Measurements from ENCODE around the gene SLC30A2. TPM values are rescaled to one million over a fixed set of nuclear protein-coding genes. Genes with fewer than 3 reads are reported as not detected.

The SLC30A2 gene
- total and polyA plus RNA-seq, 9 of the 15 experiments (the other 6 are each of a cell fraction or from before 2014, with no cell fraction given): 0.01 to 0.18 (median 0.06) TPM; not detected in 3

GRCh38 chr1:26029864-26030481 lies 15.9 kb downstream of the SLC30A2 start (continued):
- TF ChIP-seq ZBTB33 (CRISPR knock-in tag; IDR thresholded peaks at IDR 0.05) (peak; percentile 99), ZNF444 (CRISPR knock-in tag; IDR thresholded peaks at IDR 0.05) (no peak), RFX5 (IDR thresholded peaks at IDR 0.05; ENCODE audit: low read depth, low read length) (no peak), JUND (IDR thresholded peaks at IDR 0.05; ENCODE audit: borderline replicate concordance, low read depth, low read length) (peak; percentile 20; the same call in 1 of the 2 replicates), JUND (tag; IDR thresholded peaks at IDR 0.05; ENCODE audit: borderline replicate concordance, low read depth, low read length) (no peak), ZFP30 (CRISPR knock-in tag; IDR thresholded peaks at IDR 0.05; ENCODE audit: borderline replicate concordance) (no peak), CCAR2 (IDR thresholded peaks at IDR 0.05; ENCODE audit: low read depth, low read length) (no peak), RBM15 (IDR thresholded peaks at IDR 0.05; ENCODE audit: insufficient read depth, low read length) (no peak), NELFE (IDR thresholded peaks at IDR 0.05; ENCODE audit: insufficient read depth, insufficient read length) (no peak), EZH2 (IDR thresholded peaks at IDR 0.05; ENCODE audit: borderline replicate concordance, low read depth, low read length) (no peak), RNF2 (IDR thresholded peaks at IDR 0.05) (no peak), CBX8 (IDR thresholded peaks at IDR 0.05; ENCODE audit: borderline replicate concordance, extremely low read depth, low read depth, low read length, poor library complexity, severe bottlenecking) (no peak), CBFA2T2 (conservative IDR thresholded peaks at IDR 0.05) (no peak), TAF7 (tag; IDR thresholded peaks at IDR 0.05) (no peak), ZZZ3 (IDR thresholded peaks at IDR 0.05) (no peak), ZNF57 (CRISPR knock-in tag; IDR thresholded peaks at IDR 0.05) (no peak), SREBF1 (IDR thresholded peaks at IDR 0.05; ENCODE audit: borderline replicate concordance, low read depth, low read length) (no peak), FOXA1 (IDR thresholded peaks at IDR 0.05; ENCODE audit: borderline replicate concordance) (no peak), CREBBP (IDR thresholded peaks at IDR 0.05; ENCODE audit: low read depth, low read length) (no peak), LEF1 (IDR thresholded peaks at IDR 0.05) (no peak), ZNF239 (CRISPR knock-in tag; IDR thresholded peaks at IDR 0.05) (no peak), GABPA (tag; conservative IDR thresholded peaks at IDR 0.05; ENCODE audit: low read depth) (no peak)
- TF ChIP-seq, protein P1, sequence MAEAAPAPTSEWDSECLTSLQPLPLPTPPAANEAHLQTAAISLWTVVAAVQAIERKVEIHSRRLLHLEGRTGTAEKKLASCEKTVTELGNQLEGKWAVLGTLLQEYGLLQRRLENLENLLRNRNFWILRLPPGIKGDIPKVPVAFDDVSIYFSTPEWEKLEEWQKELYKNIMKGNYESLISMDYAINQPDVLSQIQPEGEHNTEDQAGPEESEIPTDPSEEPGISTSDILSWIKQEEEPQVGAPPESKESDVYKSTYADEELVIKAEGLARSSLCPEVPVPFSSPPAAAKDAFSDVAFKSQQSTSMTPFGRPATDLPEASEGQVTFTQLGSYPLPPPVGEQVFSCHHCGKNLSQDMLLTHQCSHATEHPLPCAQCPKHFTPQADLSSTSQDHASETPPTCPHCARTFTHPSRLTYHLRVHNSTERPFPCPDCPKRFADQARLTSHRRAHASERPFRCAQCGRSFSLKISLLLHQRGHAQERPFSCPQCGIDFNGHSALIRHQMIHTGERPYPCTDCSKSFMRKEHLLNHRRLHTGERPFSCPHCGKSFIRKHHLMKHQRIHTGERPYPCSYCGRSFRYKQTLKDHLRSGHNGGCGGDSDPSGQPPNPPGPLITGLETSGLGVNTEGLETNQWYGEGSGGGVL (CRISPR knock-in tag; IDR thresholded peaks at IDR 0.05): no peak
- TF ChIP-seq, protein P2, sequence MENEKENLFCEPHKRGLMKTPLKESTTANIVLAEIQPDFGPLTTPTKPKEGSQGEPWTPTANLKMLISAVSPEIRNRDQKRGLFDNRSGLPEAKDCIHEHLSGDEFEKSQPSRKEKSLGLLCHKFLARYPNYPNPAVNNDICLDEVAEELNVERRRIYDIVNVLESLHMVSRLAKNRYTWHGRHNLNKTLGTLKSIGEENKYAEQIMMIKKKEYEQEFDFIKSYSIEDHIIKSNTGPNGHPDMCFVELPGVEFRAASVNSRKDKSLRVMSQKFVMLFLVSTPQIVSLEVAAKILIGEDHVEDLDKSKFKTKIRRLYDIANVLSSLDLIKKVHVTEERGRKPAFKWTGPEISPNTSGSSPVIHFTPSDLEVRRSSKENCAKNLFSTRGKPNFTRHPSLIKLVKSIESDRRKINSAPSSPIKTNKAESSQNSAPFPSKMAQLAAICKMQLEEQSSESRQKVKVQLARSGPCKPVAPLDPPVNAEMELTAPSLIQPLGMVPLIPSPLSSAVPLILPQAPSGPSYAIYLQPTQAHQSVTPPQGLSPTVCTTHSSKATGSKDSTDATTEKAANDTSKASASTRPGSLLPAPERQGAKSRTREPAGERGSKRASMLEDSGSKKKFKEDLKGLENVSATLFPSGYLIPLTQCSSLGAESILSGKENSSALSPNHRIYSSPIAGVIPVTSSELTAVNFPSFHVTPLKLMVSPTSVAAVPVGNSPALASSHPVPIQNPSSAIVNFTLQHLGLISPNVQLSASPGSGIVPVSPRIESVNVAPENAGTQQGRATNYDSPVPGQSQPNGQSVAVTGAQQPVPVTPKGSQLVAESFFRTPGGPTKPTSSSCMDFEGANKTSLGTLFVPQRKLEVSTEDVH (IDR thresholded peaks at IDR 0.05; ENCODE audit: low read depth, partially characterized antibody): no peak
